Measurements from ENCODE around the gene SLC11A2.

- TF ChIP-seq SNAI2 (CRISPR knock-in tag; IDR thresholded peaks at IDR 0.05) (no peak), ZNF565 (CRISPR knock-in tag; conservative IDR thresholded peaks at IDR 0.05; ENCODE audit: low read depth) (no peak), CREB5 (CRISPR knock-in tag; IDR thresholded peaks at IDR 0.05; ENCODE audit: low read depth) (no peak), TOX (CRISPR knock-in tag; IDR thresholded peaks at IDR 0.05; ENCODE audit: borderline replicate concordance) (no peak), CSDC2 (CRISPR knock-in tag; IDR thresholded peaks at IDR 0.05) (no peak), OSR1 (CRISPR knock-in tag; IDR thresholded peaks at IDR 0.05) (no peak), PPARA (CRISPR knock-in tag; IDR thresholded peaks at IDR 0.05; ENCODE audit: borderline replicate concordance) (no peak), RARB (CRISPR knock-in tag; IDR thresholded peaks at IDR 0.05) (no peak), ZNF8 (CRISPR knock-in tag; IDR thresholded peaks at IDR 0.05) (no peak), ESRRG (CRISPR knock-in tag; IDR thresholded peaks at IDR 0.05) (no peak)
- TF ChIP-seq, protein P1, sequence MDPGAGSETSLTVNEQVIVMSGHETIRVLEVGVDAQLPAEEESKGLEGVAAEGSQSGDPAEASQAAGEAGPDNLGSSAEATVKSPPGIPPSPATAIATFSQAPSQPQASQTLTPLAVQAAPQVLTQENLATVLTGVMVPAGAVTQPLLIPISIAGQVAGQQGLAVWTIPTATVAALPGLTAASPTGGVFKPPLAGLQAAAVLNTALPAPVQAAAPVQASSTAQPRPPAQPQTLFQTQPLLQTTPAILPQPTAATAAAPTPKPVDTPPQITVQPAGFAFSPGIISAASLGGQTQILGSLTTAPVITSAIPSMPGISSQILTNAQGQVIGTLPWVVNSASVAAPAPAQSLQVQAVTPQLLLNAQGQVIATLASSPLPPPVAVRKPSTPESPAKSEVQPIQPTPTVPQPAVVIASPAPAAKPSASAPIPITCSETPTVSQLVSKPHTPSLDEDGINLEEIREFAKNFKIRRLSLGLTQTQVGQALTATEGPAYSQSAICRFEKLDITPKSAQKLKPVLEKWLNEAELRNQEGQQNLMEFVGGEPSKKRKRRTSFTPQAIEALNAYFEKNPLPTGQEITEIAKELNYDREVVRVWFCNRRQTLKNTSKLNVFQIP (CRISPR knock-in tag; IDR thresholded peaks at IDR 0.05; ENCODE audit: borderline replicate concordance, low read depth), result no peak
- TF ChIP-seq, protein P2, sequence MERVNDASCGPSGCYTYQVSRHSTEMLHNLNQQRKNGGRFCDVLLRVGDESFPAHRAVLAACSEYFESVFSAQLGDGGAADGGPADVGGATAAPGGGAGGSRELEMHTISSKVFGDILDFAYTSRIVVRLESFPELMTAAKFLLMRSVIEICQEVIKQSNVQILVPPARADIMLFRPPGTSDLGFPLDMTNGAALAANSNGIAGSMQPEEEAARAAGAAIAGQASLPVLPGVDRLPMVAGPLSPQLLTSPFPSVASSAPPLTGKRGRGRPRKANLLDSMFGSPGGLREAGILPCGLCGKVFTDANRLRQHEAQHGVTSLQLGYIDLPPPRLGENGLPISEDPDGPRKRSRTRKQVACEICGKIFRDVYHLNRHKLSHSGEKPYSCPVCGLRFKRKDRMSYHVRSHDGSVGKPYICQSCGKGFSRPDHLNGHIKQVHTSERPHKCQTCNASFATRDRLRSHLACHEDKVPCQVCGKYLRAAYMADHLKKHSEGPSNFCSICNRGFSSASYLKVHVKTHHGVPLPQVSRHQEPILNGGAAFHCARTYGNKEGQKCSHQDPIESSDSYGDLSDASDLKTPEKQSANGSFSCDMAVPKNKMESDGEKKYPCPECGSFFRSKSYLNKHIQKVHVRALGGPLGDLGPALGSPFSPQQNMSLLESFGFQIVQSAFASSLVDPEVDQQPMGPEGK (CRISPR knock-in tag; IDR thresholded peaks at IDR 0.05; ENCODE audit: borderline replicate concordance), result no peak
Measured at GRCh38 chr12:50964432-50964831, 61.8 kb downstream of the SLC11A2 start.
